Heart right ventricle (tissue), 16 donors: ENCODE data around the gene CEBPE. TPM values are rescaled to one million over a fixed set of nuclear protein-coding genes. Genes with fewer than 3 reads are reported as not detected.

Experiments
- ATAC-seq, 8 donors: fragments of 200-7000 bp; cut with Tn5 transposase; one replicate each; pipeline ENCODE4 v1.9.1; 2020; ENCODE audit warnings: mild to moderate bottlenecking in 8 of 8, moderate library complexity in 8 of 8, moderate number of reproducible peaks in 1 of 8
- DNase-seq, 2 donors: peaks; one replicate each; pipeline ENCODE4 v3.0.0-alpha.2; 2020
- H3K27ac ChIP-seq, 10 donors: fragments of 200-600 bp; sonication (generic) in 2 of 10; one replicate each; pipeline versions ENCODE4 v1.5.0 to v1.8.0; 2020 to 2022; ENCODE audit warnings: mild to moderate bottlenecking in 3 of 10
- H3K27me3 ChIP-seq, 7 donors: fragments of 200-600 bp; one replicate each; pipeline ENCODE4 v1.8.0; 2021 to 2022; ENCODE audit warnings: mild to moderate bottlenecking in 2 of 7
- H3K36me3 ChIP-seq, 9 donors: fragments of 200-600 bp; sonication (generic) in 1 of 9; one replicate each; pipeline versions ENCODE4 v1.5.0 to v1.8.0; 2020 to 2022; ENCODE audit warnings: mild to moderate bottlenecking in 2 of 9
- H3K4me1 ChIP-seq, 9 donors: fragments of 200-600 bp; sonication (generic) in 1 of 9; one replicate each; pipeline versions ENCODE4 v1.5.0 to v1.8.0; 2020 to 2022; ENCODE audit warnings: mild to moderate bottlenecking in 4 of 9
- H3K4me3 ChIP-seq, 10 donors: fragments of 200-600 bp; sonication (generic) in 2 of 10; one replicate each; pipeline versions ENCODE4 v1.5.0 to v1.8.0; 2020 to 2022; ENCODE audit warnings: mild to moderate bottlenecking in 7 of 10, moderate library complexity in 2 of 10
- H3K9me3 ChIP-seq, 11 donors: fragments of 200-600 bp in 10 of 11; sonication (generic) in 2 of 11; one replicate each; pipeline versions ENCODE4 v1.5.0 to v1.8.0; 2013 to 2022; ENCODE audit warnings: mild to moderate bottlenecking in 2 of 11, control low read depth in 1 of 11, moderate library complexity in 1 of 11
- WGBS, 2 donors: extraction: QIAGEN DNeasy Blood & Tissue Kit; methylation state at CpG; one replicate each; pipeline ENCODE4 v1.1.7; 2013; ENCODE audit warnings: inconsistent platforms in 1 of 2; 5-methylcytosine and 5-hydroxymethylcytosine counted together
- intact Hi-C, 10 donors: fragments of 100-400 bp; cut with DNase I; formaldehyde crosslinking; loops; one replicate each; pipeline versions ENCODE4 v1.11.1 to v1.14.2; 2022
- polyA plus RNA-seq, 2 donors: library from polyadenylated mRNA; stranded (reverse); fragments of 200-250 nt; gene quantifications; one replicate each; pipeline ENCODE4 v1.2.3, GENCODE V29; 2013
- total RNA-seq, 10 donors: library from RNA; stranded (reverse); fragmentation: NEBNext Ultra II Directional in 3 of 10; extraction: Animal tissue kit (Norgen Biotek cat#: 25700) in 3 of 10; gene quantifications; one replicate each; pipeline versions ENCODE4 v1.2.1 to v1.2.4, GENCODE V29; 2021 to 2023
- TF ChIP-seq, protein P1 (sequence below), 9 donors: fragments of 200-600 bp; sonication (generic) in 2 of 9; IDR thresholded peaks; one replicate each; pipeline versions ENCODE4 v1.5.0 to v1.8.0; 2021 to 2022; ENCODE audit warnings: antibody characterized with exemption in 9 of 9, mild to moderate bottlenecking in 5 of 9, moderate library complexity in 1 of 9
- donor health status: Arrhythmogenic right ventricular cardiomyopathy.
- donor health status: ischemic (EF 13 %, LVEDD 7.1; RV severe dilation, severe dysfunction).
- donor health status: healthy with polysubstance abuse.
- donor health status: DM: no; HTN: yes; CAD: no.
- donor health status: DM: no; HTN: no; CAD: no.
- donor health status: ischemic (EF 25% LVEDD 6.9; RV normal size, moderate dysfunction).
- donor health status: ischemic (EF 25% LVEDD 5.7; RV mildly dilated, moderate dysfunction).
- donor health status: healthy.
- donor health status: DM: yes; HTN: yes; CAD: no.
- donor health status: Ischemic cardiomyopathy.
- donor health status: ischemic (EF 35%, LVEDD 5.7; RV mildly dilated, moderate dysfunction).
- donor health status: nonischemic (EF 11% LVEDD 7.7; RV severe dilation, severe dysfunction).
- donor health status: DM: yes; HTN: yes; CAD: no.
- donor health status: PGD.
- donor health status: ischemic (EF 29% LVEDD 5.4; RV normal size, mild dysfunction).
- donor health status: nonischemic (EF 23%, LVEDD 6.1; RV moderate dilation, normal function).

Gene CEBPE
- total and polyA plus RNA-seq, 12 donors: 0.07 to 0.53 TPM; not detected in 10

DNA sequence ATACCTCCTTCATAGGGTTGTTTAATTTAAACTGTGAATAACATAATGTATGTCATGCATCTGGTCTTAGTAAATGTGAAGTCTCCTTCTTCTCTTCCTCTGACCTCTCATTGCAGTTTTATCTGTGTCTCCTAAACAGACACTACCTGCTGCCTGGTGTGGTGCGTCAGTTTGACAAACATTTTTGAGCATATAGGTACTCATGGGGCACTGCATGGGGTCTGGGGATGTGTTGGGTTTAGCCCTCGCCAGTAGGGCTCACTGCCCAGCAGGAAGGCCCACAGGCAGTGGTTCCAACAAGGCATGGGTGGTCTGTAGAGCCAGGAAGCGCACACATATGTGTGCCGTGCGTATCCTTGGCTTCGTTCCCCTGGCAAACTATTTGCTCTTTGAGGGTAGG, 3.0 kb upstream of the CEBPE start:
- H3K27me3 ChIP-seq: peaks cover 0 to 6% (median 0%) of the 10 kb centered on the region in 7 donors
- ATAC-seq: no peak
- peak overlapping the region in 4 of 10 donors; percentile 0 to 80 (median 28) for H3K27ac ChIP-seq
- TF ChIP-seq, protein P1, sequence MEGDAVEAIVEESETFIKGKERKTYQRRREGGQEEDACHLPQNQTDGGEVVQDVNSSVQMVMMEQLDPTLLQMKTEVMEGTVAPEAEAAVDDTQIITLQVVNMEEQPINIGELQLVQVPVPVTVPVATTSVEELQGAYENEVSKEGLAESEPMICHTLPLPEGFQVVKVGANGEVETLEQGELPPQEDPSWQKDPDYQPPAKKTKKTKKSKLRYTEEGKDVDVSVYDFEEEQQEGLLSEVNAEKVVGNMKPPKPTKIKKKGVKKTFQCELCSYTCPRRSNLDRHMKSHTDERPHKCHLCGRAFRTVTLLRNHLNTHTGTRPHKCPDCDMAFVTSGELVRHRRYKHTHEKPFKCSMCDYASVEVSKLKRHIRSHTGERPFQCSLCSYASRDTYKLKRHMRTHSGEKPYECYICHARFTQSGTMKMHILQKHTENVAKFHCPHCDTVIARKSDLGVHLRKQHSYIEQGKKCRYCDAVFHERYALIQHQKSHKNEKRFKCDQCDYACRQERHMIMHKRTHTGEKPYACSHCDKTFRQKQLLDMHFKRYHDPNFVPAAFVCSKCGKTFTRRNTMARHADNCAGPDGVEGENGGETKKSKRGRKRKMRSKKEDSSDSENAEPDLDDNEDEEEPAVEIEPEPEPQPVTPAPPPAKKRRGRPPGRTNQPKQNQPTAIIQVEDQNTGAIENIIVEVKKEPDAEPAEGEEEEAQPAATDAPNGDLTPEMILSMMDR (IDR thresholded peaks at IDR 0.05): no peak
- no peaks in the 10 kb centered on the region for H3K9me3 ChIP-seq
- WGBS, 2 donors: 90% methylated on average over 6 of the region's 6 CpGs
- H3K36me3 ChIP-seq: peaks cover 0 to under 1% (median 0%) of the 10 kb centered on the region in 9 donors
- H3K4me1 ChIP-seq: peaks cover 0 to 48% (median 7%) of the 10 kb centered on the region in 9 donors
- no peak overlapping the region for H3K4me3 ChIP-seq
- intact Hi-C loops: loop anchor here in 7 of 10 donors (5.0 to 10.0 kb wide), 4 partner anchors 35 to 183 kb away; partner anchors contain the start of genes BCL2L2 (in 1 of the 7) and PPP1R3E (in 1 of the 7)
- DNase-seq: no peak

DNA sequence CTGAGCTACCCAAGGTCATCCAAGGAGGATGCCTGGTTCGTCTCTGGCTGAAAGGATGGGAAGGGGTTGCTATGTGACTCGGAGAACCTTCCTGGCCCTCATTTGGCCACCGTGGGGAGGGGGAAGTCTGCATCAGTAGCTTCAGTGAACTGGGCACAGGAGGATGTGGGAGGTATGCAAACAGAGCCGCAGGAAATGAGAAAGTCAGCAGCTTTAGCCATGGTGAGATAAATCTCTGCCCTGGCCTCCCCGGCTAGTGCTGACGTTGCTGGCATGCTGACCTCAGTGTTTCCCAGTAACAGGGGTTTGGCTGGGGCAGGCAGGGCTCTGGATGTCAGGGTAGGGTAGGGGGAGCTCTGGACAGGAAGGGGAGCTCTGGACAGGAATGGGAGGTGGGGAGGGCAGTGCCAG, 2.3 kb upstream of the CEBPE start:
- intact Hi-C loops: loop anchor here in 9 of 10 donors (1.0 to 10.0 kb wide), 9 partner anchors 36 to 183 kb away; partner anchors contain the start of genes BCL2L2 (in 1 of the 9), PPP1R3E (in 1 of the 9) and SLC7A8 (in 1 of the 9)

DNA sequence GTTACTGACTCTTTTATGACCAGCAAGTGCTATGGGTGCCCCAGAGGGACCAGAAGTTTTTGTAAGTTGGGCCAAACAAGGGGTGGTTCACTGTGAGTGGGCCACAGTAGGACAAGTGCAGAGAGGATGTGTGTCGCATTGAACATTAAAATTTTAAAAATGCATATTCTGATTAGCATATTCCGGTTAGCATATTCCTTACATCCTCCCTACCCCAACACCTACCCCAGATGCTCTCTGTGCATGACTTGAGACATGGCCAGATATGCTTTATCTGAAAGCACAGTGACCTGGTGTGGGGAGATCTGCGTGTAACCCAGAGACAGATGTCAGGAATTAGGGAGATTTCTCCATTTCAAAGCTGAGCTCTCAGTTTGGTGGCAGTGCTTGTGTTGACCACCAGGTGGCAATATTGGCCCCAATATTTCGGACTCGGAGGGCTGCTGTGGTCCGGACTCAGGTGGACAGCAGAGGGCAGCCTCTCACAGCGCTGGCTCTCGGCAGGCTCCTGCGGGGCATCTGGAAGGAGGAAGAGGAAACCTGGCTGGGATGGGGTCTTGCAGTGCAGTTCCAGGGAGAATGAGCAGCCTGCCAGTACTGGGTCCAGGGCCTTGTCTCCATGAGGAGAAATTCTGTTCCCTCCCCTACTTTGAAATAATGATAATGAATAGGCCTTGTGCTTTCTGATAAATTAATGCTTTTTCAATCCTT, 1.6 kb upstream of the CEBPE start:
- H3K4me1 ChIP-seq: peaks cover 0 to 49% (median 7%) of the 10 kb centered on the region in 9 donors
- no peaks in the 10 kb centered on the region for H3K9me3 ChIP-seq
- DNase-seq: peak; percentile 87 to 90
- no peak overlapping the region for H3K4me3 ChIP-seq
- H3K36me3 ChIP-seq: no peaks in the 10 kb centered on the region
- intact Hi-C loops: loop anchor here (1.0 to 10.0 kb wide), 9 partner anchors 37 to 184 kb away; partner anchors contain the start of genes BCL2L2 (in 1 of the 10), PPP1R3E (in 1 of the 10) and SLC7A8 (in 1 of the 10)
- TF ChIP-seq, protein P1 (IDR thresholded peaks at IDR 0.05): peak in 8 of 9 donors; percentile 100
- 20 to 21% methylated on average over 9 of the region's 9 CpGs for WGBS, 2 donors
- H3K27ac ChIP-seq: peak overlapping the region in 5 of 10 donors; percentile 0 to 80 (median 10)
- ATAC-seq: peak; percentile 71 to 92 (median 88)
- H3K27me3 ChIP-seq: peaks cover 0 to 6% (median 0%) of the 10 kb centered on the region in 7 donors

More for the DNA sequence above, 2.3 kb upstream of the CEBPE start:
- H3K27ac ChIP-seq: peak overlapping the region in 5 of 10 donors; percentile 0 to 80 (median 10)
- TF ChIP-seq, protein P1 (IDR thresholded peaks at IDR 0.05): no peak
- H3K9me3 ChIP-seq: no peaks in the 10 kb centered on the region
- no peak overlapping the region for H3K4me3 ChIP-seq
- peak; percentile 10 to 74 (median 42) for ATAC-seq
- H3K4me1 ChIP-seq: peaks cover 0 to 48% (median 7%) of the 10 kb centered on the region in 9 donors
- H3K36me3 ChIP-seq: no peaks in the 10 kb centered on the region
- H3K27me3 ChIP-seq: peaks cover 0 to 6% (median 0%) of the 10 kb centered on the region in 7 donors
- WGBS, 2 donors: 31 to 35% methylated on average over 6 of the region's 6 CpGs
- DNase-seq: peak in 1 of 2 donors; percentile 45
